Bone marrow (tissue), 2 donors: ENCODE measurements around the gene PDLIM7.

Source experiments
- DNase-seq, 2 donors: peaks; one replicate each; lab custom pipeline; 2025; lab: John Stamatoyannopoulos, UW

Gene PDLIM7

DNA sequence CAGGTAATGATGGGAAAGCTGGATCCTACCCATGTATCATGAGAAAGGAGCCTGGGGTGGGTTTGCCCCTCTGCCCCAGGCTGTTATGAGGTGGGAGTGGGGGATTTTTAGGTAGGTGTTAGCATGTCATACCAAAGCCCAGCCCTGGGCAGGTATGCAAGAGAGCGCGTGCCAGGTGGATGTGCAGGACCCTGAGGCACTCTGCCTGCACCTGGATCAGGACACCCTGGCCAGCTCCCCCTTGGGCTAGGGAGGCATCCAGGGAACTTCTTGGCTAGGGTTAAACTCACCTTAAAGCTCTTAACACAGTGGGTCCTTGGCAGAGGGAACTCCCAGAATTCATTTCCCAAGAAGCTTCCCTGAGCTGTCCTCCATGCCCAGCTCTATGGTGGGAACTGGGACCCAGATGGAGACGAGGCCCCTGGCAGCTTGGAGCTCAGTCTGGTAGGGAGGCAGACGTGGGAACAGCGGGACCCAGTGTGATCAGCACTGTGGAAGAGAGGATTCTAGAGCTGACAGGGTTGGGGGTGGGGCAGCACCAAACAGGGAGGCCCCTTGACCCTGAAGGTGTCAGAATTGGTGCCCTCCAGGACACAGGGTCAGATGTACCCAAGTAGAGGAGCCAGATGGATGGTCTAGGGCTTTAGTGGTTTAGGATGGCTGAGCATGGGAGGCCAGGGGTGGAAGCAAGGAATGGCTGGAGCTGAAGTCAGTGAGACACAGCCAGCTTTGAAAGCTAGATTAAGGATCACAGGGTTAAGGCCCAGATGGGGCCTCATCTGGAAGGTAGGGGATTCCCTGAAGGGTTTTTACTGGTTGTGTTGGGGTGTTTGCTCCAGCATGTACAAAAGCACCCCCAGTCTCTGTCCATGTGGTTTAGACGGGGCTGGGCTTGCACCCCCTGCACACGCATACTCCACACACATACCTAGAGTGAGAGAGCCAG is 53.0 kb downstream of the PDLIM7 start:
- DNase-seq, result no peak

DNA sequence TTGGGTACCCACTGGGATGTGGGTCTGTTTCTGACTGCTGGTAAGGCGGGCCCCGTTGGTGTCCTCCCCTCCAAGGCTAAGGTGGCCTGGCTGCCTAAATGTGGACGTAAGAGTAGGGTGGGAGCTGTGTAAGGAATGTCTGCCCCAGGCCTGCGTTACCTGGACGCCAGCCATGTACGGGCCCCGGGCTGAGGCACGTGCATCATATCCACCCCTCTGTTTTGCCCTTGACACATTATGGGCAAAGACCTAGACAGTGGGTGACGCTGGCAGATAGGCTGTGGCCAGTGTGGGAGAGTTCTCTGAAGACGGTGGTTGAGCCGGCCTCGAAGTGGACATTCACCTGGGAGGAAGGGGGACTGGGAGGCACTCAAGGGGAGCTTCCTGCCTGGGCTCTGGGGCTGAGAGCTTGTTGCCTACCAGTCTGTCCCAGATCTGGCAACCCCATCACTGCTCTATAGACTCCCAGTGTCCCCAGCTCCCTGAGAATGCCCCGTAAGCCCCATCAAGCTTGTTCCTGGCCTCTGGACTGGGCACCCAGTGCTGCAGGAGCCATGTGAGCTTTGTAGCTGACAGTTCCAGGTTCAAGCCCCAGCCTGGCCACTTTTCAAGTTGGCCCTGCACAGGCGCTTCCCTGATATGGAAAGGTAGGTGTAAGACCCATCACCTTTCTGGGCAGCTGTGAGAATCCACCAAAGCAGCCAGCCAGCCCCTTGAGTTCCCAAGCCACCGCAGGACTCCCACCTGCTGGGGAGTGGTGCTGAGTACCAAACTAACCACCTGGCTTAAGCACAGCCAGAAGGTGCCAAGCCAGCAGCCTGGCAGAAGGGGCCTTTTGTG is 54.0 kb downstream of the PDLIM7 start:
- no peak for DNase-seq

GRCh38 chr5:177442066-177442826 is 55.2 kb downstream of the PDLIM7 start:
- no peak for DNase-seq

- no peak for DNase-seq
Measured at GRCh38 chr5:177440990-177441780, 56.2 kb downstream of the PDLIM7 start.

- no peak for DNase-seq
Measured at GRCh38 chr5:177440211-177440989, 57.0 kb downstream of the PDLIM7 start.

GRCh38 chr5:177439518-177440053 is 57.8 kb downstream of the PDLIM7 start:
- no peak for DNase-seq

- no peak for DNase-seq
Measured at GRCh38 chr5:177438468-177438867, 58.9 kb downstream of the PDLIM7 start.

- no peak for DNase-seq
Measured at GRCh38 chr5:177437623-177438022, 59.8 kb downstream of the PDLIM7 start.

DNA sequence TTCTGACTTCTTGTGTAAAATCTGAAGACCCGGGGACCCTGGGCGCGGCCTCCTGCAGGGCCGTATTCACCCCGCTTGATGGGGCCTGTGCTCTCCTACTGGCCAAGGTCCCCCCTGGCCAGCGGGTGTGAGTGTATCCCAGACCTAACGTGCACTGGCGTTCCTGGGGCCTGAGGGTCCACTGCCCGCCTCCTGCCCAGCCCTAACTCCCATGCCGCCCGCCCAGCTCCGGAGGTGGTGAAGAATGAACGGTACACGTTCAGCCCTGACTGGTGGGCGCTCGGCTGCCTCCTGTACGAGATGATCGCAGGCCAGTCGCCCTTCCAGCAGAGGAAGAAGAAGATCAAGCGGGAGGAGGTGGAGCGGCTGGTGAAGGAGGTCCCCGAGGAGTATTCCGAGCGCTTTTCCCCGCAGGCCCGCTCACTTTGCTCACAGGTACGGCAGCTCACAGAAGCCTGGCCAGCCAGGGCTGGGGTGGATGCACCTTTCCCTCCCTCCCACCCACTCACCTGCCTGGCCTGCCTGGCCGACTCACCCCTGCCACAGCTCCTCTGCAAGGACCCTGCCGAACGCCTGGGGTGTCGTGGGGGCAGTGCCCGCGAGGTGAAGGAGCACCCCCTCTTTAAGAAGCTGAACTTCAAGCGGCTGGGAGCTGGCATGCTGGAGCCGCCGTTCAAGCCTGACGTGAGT is 61.4 kb downstream of the PDLIM7 start:
- no peak for DNase-seq

- DNase-seq, result no peak
Measured at GRCh38 chr5:177434942-177435738, 62.3 kb downstream of the PDLIM7 start.

DNA sequence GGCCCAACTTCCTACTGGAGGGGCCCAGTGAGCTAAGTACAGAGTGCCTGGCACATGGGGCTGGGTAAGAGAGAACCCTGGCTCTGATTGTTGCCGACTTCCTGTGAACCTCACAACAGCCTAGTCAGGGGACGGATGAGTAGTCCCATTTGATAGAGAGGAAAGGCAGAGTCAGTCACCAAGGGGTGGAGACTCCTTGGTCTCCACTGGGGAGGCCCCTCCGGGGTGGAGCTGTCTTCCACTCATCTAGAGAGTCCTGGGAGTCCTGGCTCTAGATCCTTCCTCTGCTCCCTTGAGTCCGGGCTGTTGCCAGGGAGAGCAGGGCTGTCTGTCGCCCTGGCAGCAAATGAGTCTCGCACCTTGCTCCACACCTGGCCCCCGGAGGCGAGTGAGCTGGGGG is 63.0 kb downstream of the PDLIM7 start:
- no peak for DNase-seq

GRCh38 chr5:177433658-177434217 is 63.7 kb downstream of the PDLIM7 start:
- DNase-seq, result no peak
